Small intestine (tissue), 7 donors: ENCODE measurements around the gene PNMA6F. TPM values are rescaled to one million over a fixed set of nuclear protein-coding genes. Genes with fewer than 3 reads are reported as not detected.
"Not testable (repeated sequence)": the region's sequence is repeated elsewhere in the genome, so short reads cannot be mapped to it uniquely, and the experiment has no call there.

Experiments
- DNase-seq, 2 donors: peaks; one replicate each; pipeline versions ENCODE4 v3.0.0 to v3.0.0-alpha.2; 2013
- FAIRE-seq: peaks from 2 replicates; lab custom pipeline; 2012; peaks lifted over from hg19 to GRCh38; lab: Jason Lieb, UNC
- H3K27ac ChIP-seq, 3 donors: one replicate each; pipeline ENCODE4 v1.5.1; 2013; ENCODE audit warnings: low read length in 2 of 3, mild to moderate bottlenecking in 2 of 3, control low read depth in 1 of 3, inconsistent platforms in 1 of 3, low read depth in 1 of 3, moderate library complexity in 1 of 3
- H3K27me3 ChIP-seq, 3 donors: one replicate each; pipeline ENCODE4 v1.6.1; 2013; ENCODE audit warnings: low read length in 3 of 3, inconsistent platforms in 1 of 3; ENCODE audit not compliant: control insufficient read depth in 3 of 3, insufficient read depth in 3 of 3
- H3K36me3 ChIP-seq, 3 donors: one replicate each; pipeline ENCODE4 v1.6.1; 2013; ENCODE audit warnings: low read length in 3 of 3, inconsistent platforms in 1 of 3, low read depth in 1 of 3, mild to moderate bottlenecking in 1 of 3, moderate library complexity in 1 of 3; ENCODE audit not compliant: control insufficient read depth in 3 of 3, insufficient read depth in 2 of 3
- H3K4me1 ChIP-seq, 3 donors: one replicate each; pipeline ENCODE4 v1.6.1; 2013; ENCODE audit warnings: low read length in 2 of 3, inconsistent platforms in 1 of 3, low read depth in 1 of 3, mild to moderate bottlenecking in 1 of 3, moderate library complexity in 1 of 3; ENCODE audit not compliant: control insufficient read depth in 3 of 3, insufficient read depth in 2 of 3
- H3K4me3 ChIP-seq, 3 donors: one replicate each; pipeline ENCODE4 v1.5.1; 2013; ENCODE audit warnings: low read length in 3 of 3, control low read depth in 1 of 3, inconsistent platforms in 1 of 3, low read depth in 1 of 3, mild to moderate bottlenecking in 1 of 3, moderate library complexity in 1 of 3
- H3K9me3 ChIP-seq, 2 donors: one replicate each; pipeline ENCODE4 v1.6.1; 2013; ENCODE audit warnings: low read depth in 1 of 2, low read length in 1 of 2; ENCODE audit not compliant: control insufficient read depth in 2 of 2, insufficient read depth in 1 of 2
- WGBS, 3 donors: extraction: QIAGEN DNeasy Blood & Tissue Kit; methylation state at CpG; one replicate each; pipeline ENCODE4 v1.1.7; 2013; 5-methylcytosine and 5-hydroxymethylcytosine counted together
- polyA plus RNA-seq, 4 donors: library from polyadenylated mRNA; stranded (reverse) in 3 of 4; unstranded in 1 of 4; fragments of 200-250 nt in 3 of 4; fragments of 120-200 nt in 1 of 4; gene quantifications; one replicate each; pipeline versions ENCODE4 v1.2.1 to v1.2.3, GENCODE V29; 2013
- donor health status: healthy with polysubstance abuse.
- donor health status: control.
- donor health status: control.
- donor health status: Bipolar disorder and iron deficiency.
- donor health status: healthy.

Gene PNMA6F
- polyA plus RNA-seq, 4 donors: 0.01 TPM; not detected in 3

DNA sequence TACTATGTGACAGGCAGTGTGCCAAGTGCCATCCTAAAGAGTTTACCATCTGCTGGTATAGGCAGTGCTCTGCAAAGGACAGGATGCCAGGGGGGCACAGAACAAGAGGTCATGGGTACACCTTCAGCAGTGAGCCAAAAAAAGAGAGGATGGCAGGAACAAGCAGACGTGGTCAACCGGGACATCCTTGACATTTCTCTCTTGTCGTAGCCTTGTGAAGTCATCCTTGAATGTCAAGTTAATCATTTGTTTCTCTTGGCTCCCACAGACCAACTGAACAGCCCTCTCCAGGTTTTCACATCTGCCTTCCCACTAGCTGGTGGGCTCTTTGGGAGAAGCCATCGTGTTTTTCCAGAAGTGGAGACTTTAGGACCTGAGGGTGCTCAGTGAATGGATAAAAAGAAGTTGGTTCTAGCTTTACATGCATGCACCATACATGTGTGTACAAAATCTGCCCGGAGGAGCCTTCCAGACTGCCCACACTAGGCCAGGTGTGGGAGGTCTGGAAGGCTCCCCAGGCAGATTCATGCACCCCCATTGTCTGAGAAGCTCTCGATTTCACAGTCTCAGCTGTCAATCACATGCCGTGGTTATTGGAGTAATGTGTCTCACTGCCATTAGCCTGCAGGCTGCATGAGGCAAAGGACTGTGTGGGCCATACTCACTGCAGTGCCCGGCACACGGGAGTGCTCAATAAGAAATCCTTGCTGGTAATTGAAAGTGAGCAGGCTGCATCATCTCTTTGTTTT, 16.4 kb downstream of the PNMA6F start:
- no peak overlapping the region for H3K27ac ChIP-seq
- H3K4me3 ChIP-seq: no peak overlapping the region
- H3K9me3 ChIP-seq: no peaks in the 10 kb centered on the region
- H3K36me3 ChIP-seq: no peaks in the 10 kb centered on the region
- no peaks in the 10 kb centered on the region for H3K4me1 ChIP-seq
- 67 to 77% (median 71%) methylated on average over 9 of the region's 9 CpGs for WGBS, 3 donors
- FAIRE-seq (no peak), DNase-seq (no peak)
- peaks cover 0 to 2% (median 0%) of the 10 kb centered on the region in 3 donors for H3K27me3 ChIP-seq

DNA sequence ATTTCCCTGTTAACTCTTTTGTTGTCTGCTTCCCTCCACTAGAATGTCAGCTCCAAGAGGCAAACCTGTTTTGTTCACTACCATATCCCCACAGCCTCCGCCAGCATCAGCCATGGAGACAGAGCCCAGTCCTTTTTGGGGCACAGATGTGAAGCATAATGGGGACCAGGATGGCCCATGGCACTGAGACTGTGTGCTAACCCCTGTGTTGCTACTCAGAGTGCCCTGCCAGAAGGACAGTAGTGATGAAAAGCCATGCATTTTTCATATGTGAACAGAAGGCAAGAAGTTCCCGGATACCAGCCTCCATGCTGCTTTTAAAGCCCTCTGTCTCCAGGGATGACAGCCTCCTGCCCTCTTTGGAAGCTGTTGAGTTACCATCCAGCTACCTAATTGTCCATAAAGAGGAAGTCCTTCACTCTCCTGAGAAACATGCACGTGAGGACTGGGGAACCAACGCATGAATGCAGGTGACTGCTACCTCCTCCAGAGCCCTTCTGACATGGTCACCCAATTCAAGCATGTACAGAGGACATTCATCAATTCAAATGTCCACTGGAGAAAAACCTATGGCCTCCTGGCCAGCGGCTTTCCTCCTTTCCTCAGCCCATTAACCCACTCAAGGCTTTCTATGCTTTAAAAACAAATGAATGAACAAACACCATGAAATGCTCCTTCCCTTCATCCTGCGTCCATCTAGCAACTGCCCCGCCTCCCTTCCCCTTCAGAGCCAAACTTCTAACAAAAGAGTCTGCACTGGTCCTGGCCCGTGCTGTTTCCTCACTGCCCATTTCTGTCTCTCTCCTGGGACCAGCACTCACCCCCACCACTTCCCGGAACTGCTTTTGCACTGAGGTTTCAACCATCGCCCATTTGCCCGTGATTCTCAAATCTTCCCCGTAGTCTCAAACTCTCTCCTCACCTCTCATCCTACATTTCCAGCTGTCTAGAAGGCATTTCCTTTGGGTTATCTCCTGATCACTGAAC, 18.0 kb downstream of the PNMA6F start:
- 62 to 68% (median 67%) methylated on average over 12 of the region's 12 CpGs for WGBS, 3 donors

DNA sequence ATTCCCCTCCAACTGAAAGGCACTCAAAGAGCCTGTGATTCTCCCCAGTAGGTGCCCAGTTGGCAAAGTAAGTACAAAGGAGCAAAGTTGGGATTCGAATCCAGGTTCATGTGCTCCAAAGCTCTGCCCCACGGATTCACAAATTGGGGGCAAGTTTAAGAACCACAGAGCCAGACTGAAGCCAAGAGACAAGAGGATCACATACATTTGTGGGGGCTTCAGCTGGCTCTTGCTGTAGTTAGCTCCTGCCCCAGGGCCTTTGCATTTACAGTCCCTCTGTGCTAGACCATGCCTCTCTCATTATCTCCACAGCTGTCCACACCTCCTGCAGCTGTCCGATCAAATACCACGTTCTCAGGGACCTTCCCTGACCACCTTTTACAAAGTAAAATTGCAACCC, 18.8 kb downstream of the PNMA6F start:
- peaks cover 0 to 2% (median 0%) of the 10 kb centered on the region in 3 donors for H3K27me3 ChIP-seq

More for the DNA sequence above, 18.0 kb downstream of the PNMA6F start:
- Histone ChIP-seq H3K9me3 (no peaks in the 10 kb centered on the region), H3K4me3 (no peak overlapping the region), H3K36me3 (no peaks in the 10 kb centered on the region), H3K27me3 (peaks cover 0 to 2% (median 0%) of the 10 kb centered on the region in 3 donors), H3K27ac (no peak overlapping the region), H3K4me1 (no peaks in the 10 kb centered on the region)
- DNase-seq: no peak
- no peak for FAIRE-seq

DNA sequence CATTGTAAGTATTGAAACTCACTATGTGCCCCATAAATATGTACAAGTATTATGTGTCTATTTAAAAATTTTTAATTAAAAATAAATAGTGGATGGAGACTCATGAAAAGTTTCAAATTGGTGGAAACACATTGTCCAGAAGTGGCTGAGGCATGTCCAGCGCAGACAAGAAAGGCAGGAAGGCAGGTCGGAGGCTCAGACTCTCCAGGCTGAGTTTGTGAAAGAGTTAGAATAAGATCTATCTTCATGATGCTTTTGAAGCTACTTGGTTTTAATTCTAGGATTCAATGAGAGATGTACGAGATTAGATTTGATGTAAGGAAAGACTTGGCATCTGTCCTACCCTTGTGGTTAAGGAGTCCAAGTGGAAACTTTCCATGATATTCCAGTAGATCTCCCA, 19.8 kb downstream of the PNMA6F start:
- Histone ChIP-seq H3K27me3 (peaks cover 0 to 4% (median 0%) of the 10 kb centered on the region in 3 donors), H3K36me3 (no peaks in the 10 kb centered on the region), H3K9me3 (no peaks in the 10 kb centered on the region), H3K4me1 (no peaks in the 10 kb centered on the region), H3K27ac (no peak overlapping the region), H3K4me3 (no peak overlapping the region)
- FAIRE-seq (no peak), DNase-seq (no peak)
- 60 to 79% (median 76%) methylated on average over 3 of the region's 3 CpGs for WGBS, 3 donors

More for the DNA sequence above, 18.8 kb downstream of the PNMA6F start:
- no peak overlapping the region for H3K27ac ChIP-seq
- WGBS, 3 donors: 71 to 80% (median 77%) methylated on average over 4 of the region's 4 CpGs
- H3K9me3 ChIP-seq: no peaks in the 10 kb centered on the region
- FAIRE-seq (no peak), DNase-seq (no peak)
- H3K4me1 ChIP-seq: no peaks in the 10 kb centered on the region
- no peaks in the 10 kb centered on the region for H3K36me3 ChIP-seq
- H3K4me3 ChIP-seq: no peak overlapping the region

DNA sequence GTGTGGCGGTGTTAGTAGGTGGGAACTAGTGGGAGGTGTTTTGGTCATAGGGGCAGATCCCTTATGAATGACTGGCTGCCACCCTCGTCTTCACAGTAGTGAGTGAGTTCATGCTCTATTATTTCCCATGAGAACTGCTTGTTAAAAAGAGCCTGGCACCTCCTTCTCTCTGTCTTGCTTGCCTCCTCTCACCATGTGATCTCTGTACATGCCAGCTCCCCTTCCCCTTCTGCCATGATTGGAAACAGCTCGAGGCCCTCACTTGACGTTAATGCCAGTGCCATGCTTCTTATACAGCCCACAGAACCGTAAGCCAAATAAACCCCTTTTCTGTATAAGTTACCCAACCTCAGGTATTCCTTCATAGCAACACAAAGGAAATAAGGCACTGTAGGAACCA, 21.7 kb downstream of the PNMA6F start:
- DNase-seq (no peak), FAIRE-seq (no peak)
- WGBS, 3 donors: 58 to 71% (median 64%) methylated on average over 5 of the region's 5 CpGs
- no peaks in the 10 kb centered on the region for H3K9me3 ChIP-seq
- H3K4me1 ChIP-seq: no peaks in the 10 kb centered on the region
- no peak overlapping the region for H3K4me3 ChIP-seq
- no peaks in the 10 kb centered on the region for H3K36me3 ChIP-seq
- peaks cover 0 to 5% (median 0%) of the 10 kb centered on the region in 3 donors for H3K27me3 ChIP-seq
- H3K27ac ChIP-seq: no peak overlapping the region

DNA sequence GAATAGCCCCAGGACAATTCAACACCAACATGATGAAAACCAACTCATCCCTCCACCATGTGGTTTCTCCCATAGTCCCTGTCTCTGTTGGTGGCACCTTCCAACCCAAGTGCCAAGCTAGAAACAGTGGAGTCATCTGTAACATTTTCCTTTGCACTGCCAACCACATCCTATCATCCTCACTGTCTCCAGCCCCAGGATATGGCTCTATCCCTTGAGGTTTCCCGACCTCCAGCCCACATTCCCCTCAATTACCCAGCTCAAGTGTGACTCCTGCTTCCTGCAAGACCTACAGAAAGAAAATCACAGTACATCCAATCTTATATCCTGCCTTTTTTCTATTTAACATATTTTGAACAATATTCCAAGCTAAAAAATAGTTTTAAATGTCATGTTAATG, 24.2 kb downstream of the PNMA6F start:
- peaks cover 0 to 5% (median 0%) of the 10 kb centered on the region in 3 donors for H3K27me3 ChIP-seq
- H3K27ac ChIP-seq: no peak overlapping the region
- H3K4me1 ChIP-seq: no peaks in the 10 kb centered on the region
- no peak for DNase-seq
- 6 to 71% (median 13%) methylated on average over 1 of the region's 1 CpG for WGBS, 3 donors
- FAIRE-seq: no peak
- no peaks in the 10 kb centered on the region for H3K9me3 ChIP-seq
- H3K36me3 ChIP-seq: no peaks in the 10 kb centered on the region
- H3K4me3 ChIP-seq: no peak overlapping the region

DNA sequence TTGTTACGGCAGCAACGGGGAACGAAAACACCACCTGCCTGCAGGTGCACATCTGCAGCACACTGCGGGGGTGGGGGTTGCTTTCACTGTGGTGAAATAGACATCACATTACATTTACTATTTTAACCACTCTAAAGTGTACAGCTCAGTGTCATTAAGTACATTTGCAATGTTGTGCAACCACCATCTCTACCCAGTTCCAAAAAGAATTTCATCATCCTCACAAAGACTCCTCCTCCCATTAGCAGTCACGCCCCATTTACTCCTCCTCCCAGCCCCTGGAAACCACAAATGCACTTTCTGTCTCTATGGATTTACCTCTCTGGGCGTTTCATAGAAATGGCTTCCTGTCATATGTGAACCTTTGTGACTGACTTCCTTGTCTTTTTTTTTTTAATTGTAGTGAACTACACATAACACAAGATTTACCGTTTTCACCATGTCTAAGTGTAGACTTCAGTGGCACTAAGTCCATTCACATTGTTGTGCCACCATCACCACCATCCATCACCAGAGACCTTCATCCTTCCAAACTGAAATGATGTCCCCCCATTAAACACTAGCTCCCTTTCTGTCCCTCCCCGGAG, 28.0 kb downstream of the PNMA6F start:
- DNase-seq, FAIRE-seq, H3K4me3 ChIP-seq, H3K4me1 ChIP-seq, H3K9me3 ChIP-seq, H3K36me3 ChIP-seq, H3K27me3 ChIP-seq: not testable (repeated sequence)
- 61 to 66% (median 61%) methylated on average over 3 of the region's 8 CpGs for WGBS, 3 donors
- H3K27ac ChIP-seq: peak overlapping the region in 1 of 3 donors; percentile 12

DNA sequence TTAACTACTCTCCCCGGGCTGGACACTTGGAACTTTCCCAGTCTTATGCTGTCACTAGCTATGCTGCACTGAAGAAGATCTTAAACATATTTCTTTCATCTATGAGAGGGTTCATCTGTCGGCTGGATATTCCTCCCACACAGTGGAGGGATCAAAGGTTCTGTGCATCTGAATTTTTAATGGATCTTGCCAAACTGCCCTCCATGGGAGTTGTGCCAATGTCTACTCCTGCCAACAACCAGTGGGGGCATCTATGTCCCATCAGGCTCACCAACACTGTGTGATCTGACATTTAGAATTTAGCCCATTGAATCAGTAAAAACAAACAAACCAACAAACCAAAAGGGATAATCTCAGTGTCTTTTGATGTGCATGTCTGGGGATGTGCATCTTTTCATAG, 32.8 kb downstream of the PNMA6F start:
- not testable (repeated sequence) for H3K4me3 ChIP-seq, DNase-seq, H3K9me3 ChIP-seq, H3K4me1 ChIP-seq, FAIRE-seq, H3K36me3 ChIP-seq, H3K27ac ChIP-seq, H3K27me3 ChIP-seq
- WGBS, 3 donors: no CpG with 5 or more reads among the region's 2 CpGs
